ENCODE measurements around the gene MCTP1.

GRCh38 chr5:95191330-95191729 is 93.6 kb downstream of the MCTP1 start:
- TF ChIP-seq CTCF (IDR thresholded peaks at IDR 0.05) (no peak), POLR2AphosphoS5 (IDR thresholded peaks at IDR 0.05; ENCODE audit: insufficient read depth in 1 of 2, low read depth in 1 of 2) (no peak)

All from vagina (tissue), 2 donors.